GM12872 (cell line): ENCODE results near the gene ZNF547.

Source experiments
- TF ChIP-seq, protein P1 (sequence below): IDR thresholded peaks from 3 replicates; pipeline ENCODE4 v1.5.1; 2011; ENCODE audit warnings: low read depth, mild to moderate bottlenecking, low read length, moderate library complexity; ENCODE audit not compliant: insufficient read depth

Gene ZNF547

DNA sequence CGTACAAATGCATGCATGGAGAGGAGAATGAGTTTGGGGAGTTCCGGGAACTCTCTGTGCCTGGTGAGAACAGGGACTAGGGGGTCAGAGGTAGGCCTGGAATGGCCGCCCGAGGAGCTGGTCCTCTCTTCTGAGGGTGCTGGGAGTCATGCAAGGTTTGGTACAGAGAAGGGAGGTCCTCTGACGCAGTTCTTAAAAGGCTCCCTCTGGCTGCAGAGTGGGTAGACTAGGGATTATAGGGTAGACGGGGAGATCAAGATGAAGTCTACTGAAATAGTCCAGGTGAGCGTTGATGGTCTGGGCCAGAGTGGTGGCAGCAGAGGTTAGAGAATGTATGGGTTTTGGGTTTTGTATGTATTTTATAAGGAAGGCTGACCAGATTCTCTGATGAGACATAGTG, 11.5 kb upstream of the ZNF547 start:
- TF ChIP-seq, protein P1, sequence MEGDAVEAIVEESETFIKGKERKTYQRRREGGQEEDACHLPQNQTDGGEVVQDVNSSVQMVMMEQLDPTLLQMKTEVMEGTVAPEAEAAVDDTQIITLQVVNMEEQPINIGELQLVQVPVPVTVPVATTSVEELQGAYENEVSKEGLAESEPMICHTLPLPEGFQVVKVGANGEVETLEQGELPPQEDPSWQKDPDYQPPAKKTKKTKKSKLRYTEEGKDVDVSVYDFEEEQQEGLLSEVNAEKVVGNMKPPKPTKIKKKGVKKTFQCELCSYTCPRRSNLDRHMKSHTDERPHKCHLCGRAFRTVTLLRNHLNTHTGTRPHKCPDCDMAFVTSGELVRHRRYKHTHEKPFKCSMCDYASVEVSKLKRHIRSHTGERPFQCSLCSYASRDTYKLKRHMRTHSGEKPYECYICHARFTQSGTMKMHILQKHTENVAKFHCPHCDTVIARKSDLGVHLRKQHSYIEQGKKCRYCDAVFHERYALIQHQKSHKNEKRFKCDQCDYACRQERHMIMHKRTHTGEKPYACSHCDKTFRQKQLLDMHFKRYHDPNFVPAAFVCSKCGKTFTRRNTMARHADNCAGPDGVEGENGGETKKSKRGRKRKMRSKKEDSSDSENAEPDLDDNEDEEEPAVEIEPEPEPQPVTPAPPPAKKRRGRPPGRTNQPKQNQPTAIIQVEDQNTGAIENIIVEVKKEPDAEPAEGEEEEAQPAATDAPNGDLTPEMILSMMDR: no peak

DNA sequence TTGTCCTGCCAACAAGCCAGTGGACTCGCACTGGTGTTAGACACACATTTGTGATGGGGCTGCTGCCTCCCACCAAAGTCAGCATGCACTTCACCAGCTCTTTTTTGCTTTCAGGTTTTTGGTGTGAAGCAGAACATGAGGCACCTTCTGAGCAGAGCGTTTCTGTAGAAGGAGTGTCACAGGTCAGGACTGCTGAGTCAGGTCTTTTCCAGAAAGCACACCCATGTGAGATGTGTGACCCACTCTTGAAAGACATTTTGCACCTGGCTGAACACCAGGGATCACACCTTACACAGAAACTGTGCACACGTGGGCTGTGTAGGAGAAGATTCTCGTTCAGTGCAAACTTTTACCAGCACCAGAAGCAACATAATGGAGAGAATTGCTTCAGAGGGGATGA, 7.4 kb upstream of the ZNF547 start:
- TF ChIP-seq, protein P1: no peak

DNA sequence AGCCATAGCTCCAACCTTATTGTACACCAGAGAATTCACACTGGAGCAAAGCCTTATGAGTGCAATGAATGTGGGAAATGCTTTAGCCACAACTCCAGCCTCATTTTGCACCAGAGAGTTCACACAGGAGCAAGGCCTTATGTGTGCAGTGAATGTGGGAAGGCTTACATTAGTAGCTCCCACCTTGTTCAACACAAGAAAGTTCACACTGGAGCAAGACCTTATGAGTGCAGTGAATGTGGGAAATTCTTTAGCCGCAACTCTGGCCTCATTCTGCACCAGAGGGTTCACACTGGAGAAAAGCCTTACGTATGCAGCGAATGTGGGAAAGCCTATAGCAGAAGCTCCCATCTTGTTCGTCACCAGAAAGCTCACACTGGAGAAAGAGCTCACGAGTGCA, 5.9 kb upstream of the ZNF547 start:
- TF ChIP-seq, protein P1: no peak

DNA sequence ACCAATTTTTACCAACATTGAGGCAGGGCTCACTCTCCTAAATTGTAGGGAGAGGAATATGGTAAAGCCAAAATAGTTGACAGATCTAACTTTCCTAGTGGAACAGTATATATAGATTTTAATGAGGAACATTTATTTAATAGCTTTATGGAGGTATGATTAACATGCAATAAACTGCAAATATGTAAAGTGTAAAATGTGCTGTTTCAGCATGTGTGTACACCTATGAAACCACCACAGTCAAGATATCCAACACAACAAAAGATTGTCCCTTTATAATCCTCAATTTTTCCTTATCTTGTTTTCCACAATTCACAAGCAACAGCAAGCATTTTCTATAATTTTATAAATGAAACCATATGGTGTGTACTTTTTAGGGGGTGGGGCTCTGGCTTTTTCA, 4.1 kb upstream of the ZNF547 start:
- TF ChIP-seq, protein P1: no peak

DNA sequence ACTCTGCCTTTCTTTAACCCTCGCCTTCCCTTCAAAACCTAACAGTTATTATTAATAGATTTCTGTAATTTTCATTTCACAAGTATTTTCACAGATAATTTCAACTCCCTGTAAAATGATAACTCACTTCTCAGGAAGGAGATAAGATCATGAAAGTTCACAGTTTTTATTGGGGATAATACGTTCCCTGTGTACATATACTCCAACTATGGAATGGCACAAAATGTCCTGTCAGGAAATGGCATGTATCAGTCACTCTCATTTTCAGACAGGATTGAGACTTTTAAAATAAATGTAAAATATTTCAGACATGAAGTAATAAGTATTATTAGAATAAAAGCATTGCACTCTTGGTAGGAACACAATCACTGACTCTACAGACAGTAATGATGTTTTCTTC, 932 bp upstream of the ZNF547 start:
- TF ChIP-seq, protein P1: no peak

DNA sequence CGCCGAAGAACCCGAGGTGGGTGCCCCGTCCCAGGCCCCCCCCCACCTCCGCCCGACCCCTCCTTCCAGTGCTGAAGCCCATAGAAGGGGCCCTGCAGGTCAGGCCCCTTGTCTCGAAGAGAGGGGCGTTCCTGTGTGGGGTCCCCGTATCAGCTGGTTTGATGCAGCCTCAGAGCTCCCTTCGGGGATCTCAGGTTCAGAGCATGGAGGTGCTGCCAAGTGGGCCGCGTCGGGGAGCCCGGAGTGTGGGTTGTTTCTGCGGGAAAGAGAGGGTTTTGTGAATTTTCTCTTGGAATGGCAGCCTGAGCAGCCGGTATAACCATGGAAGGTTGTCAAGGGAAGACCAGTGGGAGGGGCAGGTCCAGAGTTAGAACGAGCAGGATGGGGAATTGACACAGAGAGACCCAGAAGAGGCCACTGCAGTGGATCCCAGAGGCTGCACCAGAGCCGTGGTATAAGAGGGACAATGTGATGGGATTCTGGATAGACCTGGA, 384 bp downstream of the ZNF547 start:
- TF ChIP-seq, protein P1: no peak

DNA sequence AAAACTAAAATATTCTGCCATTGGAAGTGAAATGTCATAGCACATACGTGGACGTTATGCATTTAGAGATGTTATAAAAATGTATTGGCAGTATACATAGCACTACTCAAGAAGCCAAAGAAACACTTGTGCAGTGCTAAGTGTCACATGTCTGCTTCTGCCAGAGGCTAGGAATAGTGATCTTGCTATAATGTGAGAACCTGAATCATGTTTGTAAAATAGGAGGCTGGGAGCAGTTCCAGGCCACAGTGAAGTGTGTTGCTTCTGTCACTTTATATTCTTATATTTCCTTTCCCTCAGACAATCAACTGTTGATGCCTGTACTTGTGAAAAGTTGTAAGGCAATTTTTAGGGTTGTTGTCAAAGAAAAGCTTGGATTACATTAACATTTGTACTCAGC, 3.4 kb downstream of the ZNF547 start:
- TF ChIP-seq, protein P1: no peak

DNA sequence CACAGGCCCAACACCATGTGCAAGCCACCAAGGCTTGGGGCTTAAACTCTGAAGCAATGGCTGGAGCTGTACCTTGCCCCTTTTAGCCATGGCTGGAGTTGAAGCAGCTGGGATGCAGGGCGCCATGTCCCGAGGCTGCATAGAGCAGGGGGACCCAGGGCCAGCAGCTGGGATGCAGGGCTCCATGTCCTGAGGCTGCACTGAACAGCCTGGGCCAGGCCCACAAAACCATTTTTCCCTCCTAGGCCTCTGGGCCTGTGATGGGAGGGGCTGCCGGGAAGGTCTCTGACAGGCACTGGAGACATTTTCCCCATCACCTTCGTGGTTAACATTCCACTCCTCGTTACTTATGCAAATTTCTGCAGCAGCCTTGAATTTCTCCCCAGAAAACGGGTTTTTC, 10.8 kb downstream of the ZNF547 start:
- TF ChIP-seq, protein P1: no peak
